HG03442 (cell line): Measurements from ENCODE around the gene HBQ1.
A peak's percentile ranks its signal among the peaks of the same experiment; 100 is the strongest.
"Not testable (repeated sequence)": the region's sequence is repeated elsewhere in the genome, so short reads cannot be mapped to it uniquely, and the experiment has no call there.

Experiments used
- ATAC-seq: cut with Tn5 transposase; IDR thresholded peaks from one replicate; pipeline ENCODE4 v1.9.1; 2021; ENCODE audit warnings: mild to moderate bottlenecking, moderate library complexity; ENCODE audit not compliant: unreplicated experiment

HBQ1 gene

GRCh38 chr16:175011-175949, 5.0 kb upstream of the HBQ1 start:
- ATAC-seq: no peak

- ATAC-seq: not testable (repeated sequence)
Measured at GRCh38 chr16:176006-176405, 4.3 kb upstream of the HBQ1 start.

- ATAC-seq: not testable (repeated sequence)
Measured at GRCh38 chr16:176477-177382, 3.5 kb upstream of the HBQ1 start, which contains the start of gene HBA1. Gene HBA1 (plus strand): TSS chr16:176680. CDS start chr16:176717, 37 bp downstream.

GRCh38 chr16:177394-177822, 2.9 kb upstream of the HBQ1 start:
- no peak for ATAC-seq

- ATAC-seq: no peak
Measured at GRCh38 chr16:177981-178667, 2.1 kb upstream of the HBQ1 start.

- no peak for ATAC-seq
Measured at GRCh38 chr16:178668-179015, 1.6 kb upstream of the HBQ1 start.

GRCh38 chr16:179211-180092, 807 bp upstream of the HBQ1 start:
- ATAC-seq: no peak

DNA sequence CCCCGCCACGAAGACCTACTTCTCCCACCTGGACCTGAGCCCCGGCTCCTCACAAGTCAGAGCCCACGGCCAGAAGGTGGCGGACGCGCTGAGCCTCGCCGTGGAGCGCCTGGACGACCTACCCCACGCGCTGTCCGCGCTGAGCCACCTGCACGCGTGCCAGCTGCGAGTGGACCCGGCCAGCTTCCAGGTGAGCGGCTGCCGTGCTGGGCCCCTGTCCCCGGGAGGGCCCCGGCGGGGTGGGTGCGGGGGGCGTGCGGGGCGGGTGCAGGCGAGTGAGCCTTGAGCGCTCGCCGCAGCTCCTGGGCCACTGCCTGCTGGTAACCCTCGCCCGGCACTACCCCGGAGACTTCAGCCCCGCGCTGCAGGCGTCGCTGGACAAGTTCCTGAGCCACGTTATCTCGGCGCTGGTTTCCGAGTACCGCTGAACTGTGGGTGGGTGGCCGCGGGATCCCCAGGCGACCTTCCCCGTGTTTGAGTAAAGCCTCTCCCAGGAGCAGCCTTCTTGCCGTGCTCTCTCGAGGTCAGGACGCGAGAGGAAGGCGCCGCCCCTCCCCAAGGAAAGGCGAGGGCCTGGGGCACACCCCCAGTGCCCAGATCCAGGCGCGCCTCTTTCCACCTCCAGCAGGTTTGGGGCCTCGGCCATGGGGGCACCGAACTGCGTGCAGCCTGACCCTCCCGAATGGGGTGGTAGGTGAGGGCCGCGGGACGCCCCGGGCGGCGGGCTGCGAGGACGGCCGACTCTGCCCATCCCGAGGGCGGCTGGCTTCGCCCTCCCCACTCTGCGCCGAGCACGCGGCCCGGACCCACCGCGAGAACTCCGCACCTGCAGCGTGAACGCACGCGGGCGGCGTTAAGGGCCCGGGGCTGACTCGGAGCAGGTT, 664 bp downstream of the HBQ1 start:
- peak; percentile 50 for ATAC-seq

DNA sequence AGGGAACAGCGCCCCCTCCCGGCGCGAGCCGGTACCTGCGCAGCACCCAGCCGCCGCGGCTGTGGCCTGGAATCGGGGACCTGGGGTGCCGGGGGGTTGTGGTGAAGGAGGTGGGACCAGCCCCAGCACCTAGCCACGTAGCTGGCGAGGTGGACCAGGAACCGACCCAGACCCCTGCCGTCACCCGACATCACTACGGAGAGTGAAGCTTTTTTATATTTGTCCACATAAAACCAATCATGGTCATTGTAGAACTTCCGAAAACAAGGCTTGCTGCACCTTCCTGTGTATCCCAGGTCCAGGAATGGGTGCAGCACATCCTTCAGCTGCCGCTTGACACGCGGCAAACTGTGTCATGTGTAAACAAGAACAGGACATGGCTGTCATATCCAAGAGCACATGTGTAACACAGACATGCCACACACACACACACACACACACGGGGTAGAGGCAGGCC, 1.3 kb downstream of the HBQ1 start:
- no peak for ATAC-seq

GRCh38 chr16:183005-183404, 2.7 kb downstream of the HBQ1 start:
- ATAC-seq: no peak

DNA sequence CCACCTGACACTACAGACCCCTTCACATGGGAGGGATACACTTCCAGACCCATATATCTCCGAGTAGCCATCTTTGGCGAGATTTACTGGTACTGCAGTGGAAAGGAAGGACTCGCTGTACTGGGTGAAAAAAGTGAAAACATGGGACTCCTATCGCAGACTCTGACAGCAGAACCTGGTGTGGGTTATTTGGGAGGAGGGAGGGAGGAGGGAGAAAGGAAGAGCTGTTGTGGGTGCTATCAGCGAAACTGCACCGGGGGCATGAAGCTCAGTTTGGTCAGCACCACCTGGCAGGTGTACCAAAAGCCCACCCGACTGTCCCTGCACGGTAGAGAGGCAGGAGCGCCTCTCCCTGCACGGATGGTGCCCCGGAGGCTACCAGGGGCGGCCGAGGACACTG, 5.0 kb downstream of the HBQ1 start:
- ATAC-seq: no peak

DNA sequence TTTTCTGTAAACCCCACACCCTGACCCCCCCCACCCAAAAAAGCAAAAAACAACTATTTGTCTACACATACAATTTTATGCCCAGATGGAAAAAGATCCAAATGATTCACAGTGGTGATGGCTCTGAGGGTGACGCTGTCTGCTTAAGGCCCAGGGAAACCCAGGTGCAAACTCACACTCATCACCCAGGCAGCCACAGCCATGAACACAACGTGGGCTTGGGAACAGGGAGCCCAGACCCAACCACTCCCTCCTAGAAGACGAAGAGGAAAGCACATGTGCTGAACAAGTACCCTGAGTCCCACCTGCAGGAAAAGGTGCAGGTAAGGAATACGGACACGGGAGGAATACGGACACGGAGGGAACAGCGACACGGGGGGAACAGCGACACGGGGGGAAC, 5.4 kb downstream of the HBQ1 start:
- no peak for ATAC-seq

GRCh38 chr16:187330-187729, 7.1 kb downstream of the HBQ1 start:
- no peak for ATAC-seq

GRCh38 chr16:188674-189073, 8.4 kb downstream of the HBQ1 start:
- no peak for ATAC-seq

DNA sequence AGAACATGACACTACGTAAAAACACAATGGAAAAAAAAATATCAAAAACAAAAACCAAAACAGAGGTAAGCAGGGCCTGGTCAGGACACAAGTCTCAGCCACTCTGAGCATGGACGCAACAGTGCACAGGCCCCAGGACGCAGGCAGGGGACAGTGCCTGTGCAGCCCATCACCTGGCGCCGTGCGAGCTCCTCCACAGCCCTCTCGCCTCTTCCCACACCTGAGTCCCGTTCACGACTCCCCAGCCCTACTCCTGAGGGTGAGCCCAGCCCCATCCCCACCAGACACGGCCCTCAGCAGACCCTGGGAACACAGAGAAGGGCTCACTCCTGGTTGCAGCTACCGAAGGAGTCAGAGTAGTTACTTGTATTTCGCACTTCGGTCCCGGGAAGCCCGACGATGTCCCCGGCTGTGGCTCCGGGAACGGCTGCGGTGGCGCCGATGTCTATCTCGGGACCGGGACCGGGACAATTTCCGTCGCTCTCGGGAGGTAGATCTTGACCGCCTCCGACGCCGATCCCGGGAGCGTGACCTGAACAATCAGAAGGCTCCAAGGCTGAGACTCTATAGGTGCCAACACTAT, 9.4 kb downstream of the HBQ1 start:
- ATAC-seq: no peak

DNA sequence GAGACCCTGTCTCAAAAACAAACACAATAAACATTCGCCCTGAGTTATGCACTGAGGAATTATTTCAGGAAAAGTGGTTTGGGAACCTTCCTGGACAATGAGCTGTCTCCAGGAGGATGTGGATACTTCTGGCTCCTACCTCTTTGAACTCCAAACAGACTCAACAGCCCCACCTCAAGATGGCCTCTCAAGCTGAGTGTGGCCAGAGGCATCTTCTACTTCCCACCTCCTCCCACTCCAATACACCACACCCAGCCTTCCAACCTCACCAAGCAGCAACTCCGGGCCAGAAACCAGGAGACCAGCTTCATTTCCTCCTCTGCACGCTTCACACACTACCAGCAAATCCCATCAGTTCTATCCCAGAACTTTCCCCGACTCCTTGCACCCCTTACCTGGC, 11.6 kb downstream of the HBQ1 start:
- ATAC-seq: no peak

GRCh38 chr16:192686-193085, 12.4 kb downstream of the HBQ1 start:
- ATAC-seq: no peak

DNA sequence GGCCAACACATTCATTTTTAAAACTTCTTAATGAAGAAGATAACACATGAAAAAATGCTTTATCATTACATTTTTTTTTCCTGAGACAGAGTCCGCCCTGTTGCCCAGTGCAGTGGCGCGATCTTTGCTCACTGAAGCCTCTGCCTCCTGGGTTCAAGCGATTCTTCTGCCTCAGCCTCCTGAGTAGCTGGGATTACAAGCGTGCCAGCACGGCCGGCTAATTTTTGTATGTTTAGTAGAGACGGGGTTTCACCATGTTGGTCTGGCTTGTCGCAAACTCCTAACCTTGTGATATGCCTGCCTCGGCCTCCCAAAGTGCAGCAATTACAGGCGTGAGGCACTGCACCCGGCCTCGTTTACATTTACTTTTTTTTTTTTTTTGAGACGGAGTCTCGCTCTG, 13.2 kb downstream of the HBQ1 start:
- no peak for ATAC-seq

GRCh38 chr16:194516-194915, 14.3 kb downstream of the HBQ1 start:
- no peak for ATAC-seq
